H9 (cell line): ENCODE results near the gene TSPEAR. TPM values are rescaled to one million over a fixed set of nuclear protein-coding genes. Genes with fewer than 3 reads are reported as not detected.

Source experiments
- DNase-seq: peaks from one replicate; pipeline ENCODE4 v3.0.0-alpha.2; 2017
- H2AFZ ChIP-seq: one replicate; pipeline ENCODE4 v1.6.1; 2013; ENCODE audit warnings: mild to moderate bottlenecking, low read length, control low read depth, moderate library complexity
- H2AK5ac ChIP-seq: 2 replicates; pipeline ENCODE4 v1.6.1; 2013; ENCODE audit warnings: low read length, control low read depth, mixed read lengths; ENCODE audit not compliant: insufficient read length
- H2BK120ac ChIP-seq: one replicate; pipeline ENCODE4 v1.6.1; 2013; ENCODE audit warnings: low read depth, mild to moderate bottlenecking, low read length, control low read depth, inconsistent platforms; ENCODE audit not compliant: poor library complexity, severe bottlenecking
- H2BK12ac ChIP-seq: 2 replicates; pipeline ENCODE4 v1.6.1; 2013; ENCODE audit warnings: low read length, control low read depth, mixed read lengths, low read depth; ENCODE audit not compliant: insufficient read length
- H2BK15ac ChIP-seq: 2 replicates; pipeline ENCODE4 v1.6.1; 2013; ENCODE audit warnings: low read depth, low read length, control low read depth
- H2BK20ac ChIP-seq: one replicate; pipeline ENCODE4 v1.6.1; 2013; ENCODE audit warnings: low read depth, mild to moderate bottlenecking, low read length, control low read depth, inconsistent platforms; ENCODE audit not compliant: poor library complexity, severe bottlenecking
- H2BK5ac ChIP-seq: 2 replicates; pipeline ENCODE4 v1.6.1; 2013; ENCODE audit warnings: low read length, control low read depth, mixed read lengths; ENCODE audit not compliant: insufficient read length
- H3K14ac ChIP-seq: 2 replicates; pipeline ENCODE4 v1.6.1; 2013; ENCODE audit warnings: low read length, control low read depth; ENCODE audit not compliant: insufficient read depth
- H3K18ac ChIP-seq: 2 replicates; pipeline ENCODE4 v1.6.1; 2013; ENCODE audit warnings: low read depth, mild to moderate bottlenecking, mixed read lengths, low read length, control low read depth; ENCODE audit not compliant: insufficient read length
- H3K23ac ChIP-seq: 2 replicates; pipeline ENCODE4 v1.6.1; 2013; ENCODE audit warnings: low read length, control low read depth, mixed read lengths, low read depth; ENCODE audit not compliant: insufficient read length
- H3K23me2 ChIP-seq: 2 replicates; pipeline ENCODE4 v1.6.1; 2013; ENCODE audit warnings: low read depth, mild to moderate bottlenecking, mixed read lengths, low read length, control low read depth; ENCODE audit not compliant: insufficient read length, poor library complexity, severe bottlenecking
- H3K27ac ChIP-seq: 2 replicates; pipeline ENCODE4 v1.5.1; 2013; ENCODE audit warnings: low read length, control low read depth, mixed read lengths, low read depth; ENCODE audit not compliant: insufficient read length
- H3K27me3 ChIP-seq: 2 replicates; pipeline ENCODE4 v1.6.1; 2013; ENCODE audit warnings: low read length, control low read depth, inconsistent platforms; ENCODE audit not compliant: insufficient read depth
- H3K4ac ChIP-seq: 2 replicates; pipeline ENCODE4 v1.6.1; 2013; ENCODE audit warnings: low read depth, mild to moderate bottlenecking, control low read depth, inconsistent platforms, low read length, moderate library complexity
- H3K4me1 ChIP-seq: 2 replicates; pipeline ENCODE4 v1.6.1; 2013; ENCODE audit warnings: low read length, control low read depth, inconsistent platforms; ENCODE audit not compliant: insufficient read depth
- H3K4me2 ChIP-seq: 2 replicates; pipeline ENCODE4 v1.6.1; 2013; ENCODE audit warnings: low read length, control low read depth, mixed read lengths; ENCODE audit not compliant: insufficient read length, insufficient read depth
- H3K56ac ChIP-seq: 2 replicates; pipeline ENCODE4 v1.6.1; 2013; ENCODE audit warnings: low read depth, mild to moderate bottlenecking, mixed read lengths, low read length, control low read depth; ENCODE audit not compliant: insufficient read length
- H3K79me1 ChIP-seq: 2 replicates; pipeline ENCODE4 v1.6.1; 2013; ENCODE audit warnings: low read depth, mild to moderate bottlenecking, moderate library complexity, low read length, control low read depth, inconsistent platforms; ENCODE audit not compliant: insufficient read depth, poor library complexity, severe bottlenecking
- H3K79me2 ChIP-seq: 2 replicates; pipeline ENCODE4 v1.6.1; 2013; ENCODE audit warnings: low read length, control low read depth, inconsistent platforms; ENCODE audit not compliant: insufficient read depth
- H3K9ac ChIP-seq: 2 replicates; pipeline ENCODE4 v1.6.1; 2013; ENCODE audit warnings: low read length, control low read depth, mixed read lengths; ENCODE audit not compliant: insufficient read length; ENCODE audit errors: extremely low read depth
- H3K9me3 ChIP-seq: one replicate; pipeline ENCODE4 v1.6.1; 2013; ENCODE audit warnings: low read depth, low read length, inconsistent platforms; ENCODE audit not compliant: control insufficient read depth
- H3T11ph ChIP-seq: one replicate; pipeline ENCODE4 v1.6.1; 2013; ENCODE audit warnings: mild to moderate bottlenecking, low read length, control low read depth, inconsistent platforms
- H4K20me1 ChIP-seq: one replicate; pipeline ENCODE4 v1.6.1; 2013; ENCODE audit not compliant: control insufficient read depth, insufficient read length, insufficient read depth
- H4K5ac ChIP-seq: 2 replicates; pipeline ENCODE4 v1.6.1; 2013; ENCODE audit warnings: low read depth, mild to moderate bottlenecking, mixed read lengths, low read length, control low read depth; ENCODE audit not compliant: insufficient read length
- H4K8ac ChIP-seq: replicated peaks from 2 replicates; pipeline ENCODE4 v1.6.1; 2013; ENCODE audit warnings: low read length, control low read depth, mixed read lengths, low read depth; ENCODE audit not compliant: insufficient read length
- H4K91ac ChIP-seq: 2 replicates; pipeline ENCODE4 v1.6.1; 2013; ENCODE audit warnings: low read depth, mild to moderate bottlenecking, moderate library complexity, mixed read lengths, low read length, control low read depth; ENCODE audit not compliant: insufficient read length
- H3K27ac Mint-ChIP-seq, 3 experiments: 2 replicates in 2 of 3; 3 replicates in 1 of 3; pipeline ENCODE4 v1.8.0; 2020 to 2021; ENCODE audit warnings: mixed read lengths in 3 of 3, mild to moderate bottlenecking in 1 of 3, moderate library complexity in 1 of 3
- H3K27me3 Mint-ChIP-seq: 2 replicates; pipeline ENCODE4 v1.8.0; 2021; ENCODE audit warnings: low read depth, mild to moderate bottlenecking, moderate library complexity, mixed read lengths
- H3K36me3 Mint-ChIP-seq, 3 experiments: 2 replicates in 2 of 3; 3 replicates in 1 of 3; pipeline ENCODE4 v1.8.0; 2020 to 2021; ENCODE audit warnings: low read depth in 3 of 3, mixed read lengths in 3 of 3; ENCODE audit not compliant: insufficient read depth in 1 of 3
- H3K4me1 Mint-ChIP-seq, 2 experiments: 2 replicates each; pipeline ENCODE4 v1.8.0; 2020; ENCODE audit warnings: mixed read lengths in 2 of 2
- H3K4me3 Mint-ChIP-seq, 2 experiments: 2 replicates in 1 of 2; 3 replicates in 1 of 2; pipeline ENCODE4 v1.8.0; 2020 to 2021; ENCODE audit warnings: mild to moderate bottlenecking in 2 of 2, mixed read lengths in 2 of 2, moderate library complexity in 1 of 2
- H3K9me3 Mint-ChIP-seq, 2 experiments: 2 replicates in 1 of 2; 3 replicates in 1 of 2; pipeline ENCODE4 v1.8.0; 2020; ENCODE audit warnings: mild to moderate bottlenecking in 2 of 2, mixed read lengths in 2 of 2, moderate library complexity in 1 of 2
- CTCF ChIP-seq: fragments of 200-600 bp; sonication (generic); conservative IDR thresholded peaks from 3 replicates; pipeline ENCODE4 v1.8.0; 2021; ENCODE audit warnings: antibody characterized with exemption, mild to moderate bottlenecking
- WGBS: extraction: QIAGEN DNeasy Blood & Tissue Kit; methylation state at CpG from one replicate; pipeline ENCODE4 v1.1.7; 2013; ENCODE audit warnings: missing lambda C conversion rate, low lambda C conversion rate, mixed read lengths; ENCODE audit not compliant: insufficient read length; ENCODE audit errors: extremely low coverage; 5-methylcytosine and 5-hydroxymethylcytosine counted together
- total RNA-seq: library from RNA; stranded (reverse); gene quantifications from 2 replicates; pipeline ENCODE4 v1.2.1, GENCODE V29; 2021

The TSPEAR gene
- total RNA-seq, 1 experiment from 2014 or later: 1.3 TPM

GRCh38 chr21:44713846-44714245 lies 2.5 kb upstream of the TSPEAR start:
- no peaks in the 10 kb centered on the region for H3K79me1 ChIP-seq
- H3K4me1 Mint-ChIP-seq: peaks cover 50 to 62% of the 10 kb centered on the region in 2 experiments
- no peak overlapping the region for H2BK5ac ChIP-seq
- H3K9me3 ChIP-seq: no peaks in the 10 kb centered on the region
- no peaks in the 10 kb centered on the region; a peak in 1 of 5 replicates for H3K9me3 Mint-ChIP-seq
- peaks cover 37% of the 10 kb centered on the region; the same call in 1 of the 2 replicates for H3K27me3 ChIP-seq
- peaks cover 73% of the 10 kb centered on the region for H3K27me3 Mint-ChIP-seq
- no peaks in the 10 kb centered on the region for H4K20me1 ChIP-seq
- no CpG with 5 or more reads among the region's 10 CpGs for WGBS
- no peak overlapping the region for H2BK120ac ChIP-seq
- peak overlapping the region in 1 of 3 experiments; percentile 82; a peak in 2 of 7 replicates for H3K27ac Mint-ChIP-seq
- no peak overlapping the region for H3K18ac ChIP-seq
- H3K14ac ChIP-seq: no peak overlapping the region
- H3K4me1 ChIP-seq: peaks cover 3% of the 10 kb centered on the region; the same call in 1 of the 2 replicates
- H3K4me3 Mint-ChIP-seq: no peak overlapping the region
- H3K23ac ChIP-seq: no peak overlapping the region
- TF ChIP-seq CTCF: no peak
- H2AK5ac ChIP-seq: no peak overlapping the region
- H3K4me2 ChIP-seq: no peak overlapping the region
- H4K91ac ChIP-seq: no peak overlapping the region
- H3K56ac ChIP-seq: no peak overlapping the region
- H2BK15ac ChIP-seq: no peak overlapping the region
- DNase-seq: no peak
- H3K23me2 ChIP-seq: peaks cover 19% of the 10 kb centered on the region
- H4K8ac ChIP-seq: no peak overlapping the region
- no peaks in the 10 kb centered on the region for H3K79me2 ChIP-seq
- no peak overlapping the region for H3K4ac ChIP-seq
- H3T11ph ChIP-seq: no peak overlapping the region
- H3K27ac ChIP-seq: no peak overlapping the region
- no peak overlapping the region for H2BK20ac ChIP-seq
- no peak overlapping the region for H2BK12ac ChIP-seq
- no peak overlapping the region for H4K5ac ChIP-seq
- no peak overlapping the region for H3K9ac ChIP-seq
- H2AFZ ChIP-seq: no peak overlapping the region
- no peaks in the 10 kb centered on the region; a peak in 3 of 7 replicates for H3K36me3 Mint-ChIP-seq
